ENCODE data around the gene TRPC4AP.

- no peak for TF ChIP-seq CTCF (IDR thresholded peaks at IDR 0.05)
- TF ChIP-seq POLR2A (IDR thresholded peaks at IDR 0.05) = no peak
These were observed 87.7 kb downstream of the TRPC4AP start for GRCh38 chr20:35004749-35005462.

Measured in tibial nerve (tissue), 3 donors.